Skin epidermis (tissue), 12 donors: Measurements from ENCODE around the gene MYORG.
A peak's percentile ranks its signal among the peaks of the same experiment; 100 is the strongest.
"Not testable (repeated sequence)": the region's sequence is repeated elsewhere in the genome, so short reads cannot be mapped to it uniquely, and the experiment has no call there.

Experiments used
- H3K27ac ChIP-seq, 21 experiments: fragments of 200-600 bp; sonication (generic) in 11 of 21; one replicate each; pipeline ENCODE4 v1.5.0; 2020; ENCODE audit warnings: mild to moderate bottlenecking in 3 of 21, inconsistent platforms in 2 of 21, moderate library complexity in 2 of 21
- H3K4me3 ChIP-seq, 7 experiments: fragments of 200-600 bp; sonication (generic) in 2 of 7; one replicate each; pipeline ENCODE4 v1.5.0; 2020; ENCODE audit warnings: inconsistent platforms in 2 of 7, mild to moderate bottlenecking in 2 of 7, moderate library complexity in 1 of 7

MYORG gene

GRCh38 chr9:34370970-34371880 lies 5.5 kb downstream of the MYORG start:
- Histone ChIP-seq H3K27ac (no peak overlapping the region), H3K4me3 (peak overlapping the region in 2 of 7 experiments; percentile 11 to 15)

GRCh38 chr9:34370335-34370969 lies 6.2 kb downstream of the MYORG start:
- Histone ChIP-seq H3K27ac (no peak overlapping the region), H3K4me3 (no peak overlapping the region)

GRCh38 chr9:34369636-34370035 lies 7.1 kb downstream of the MYORG start:
- Histone ChIP-seq H3K4me3 (no peak overlapping the region), H3K27ac (no peak overlapping the region)

GRCh38 chr9:34368796-34369195 lies 7.9 kb downstream of the MYORG start:
- H3K4me3 ChIP-seq, H3K27ac ChIP-seq: not testable (repeated sequence)

- not testable (repeated sequence) for H3K27ac ChIP-seq, H3K4me3 ChIP-seq
Observed at GRCh38 chr9:34367751-34368410, 8.8 kb downstream of the MYORG start.

- H3K4me3 ChIP-seq: no peak overlapping the region
Observed at GRCh38 chr9:34366365-34366764, 10.3 kb downstream of the MYORG start.

GRCh38 chr9:34365282-34365681 lies 11.4 kb downstream of the MYORG start:
- no peak overlapping the region for H3K27ac ChIP-seq

More at GRCh38 chr9:34366365-34366764, 10.3 kb downstream of the MYORG start:
- H3K27ac ChIP-seq: no peak overlapping the region

GRCh38 chr9:34363619-34364351 lies 12.9 kb downstream of the MYORG start:
- no peak overlapping the region for H3K4me3 ChIP-seq
- peak overlapping the region in 3 of 21 experiments; percentile 25 to 57 (median 45) for H3K27ac ChIP-seq

More at GRCh38 chr9:34365282-34365681, 11.4 kb downstream of the MYORG start:
- no peak overlapping the region for H3K4me3 ChIP-seq

- Histone ChIP-seq H3K27ac (no peak overlapping the region), H3K4me3 (no peak overlapping the region)
Observed at GRCh38 chr9:34362614-34363214, 14.0 kb downstream of the MYORG start.

- not testable (repeated sequence) for H3K4me3 ChIP-seq, H3K27ac ChIP-seq
Observed at GRCh38 chr9:34352957-34353356, 23.7 kb downstream of the MYORG start.

GRCh38 chr9:34352122-34352652 lies 24.5 kb downstream of the MYORG start:
- H3K4me3 ChIP-seq, H3K27ac ChIP-seq: not testable (repeated sequence)

GRCh38 chr9:34349324-34349723 lies 27.4 kb downstream of the MYORG start:
- Histone ChIP-seq H3K27ac (no peak overlapping the region), H3K4me3 (no peak overlapping the region)

- Histone ChIP-seq H3K27ac (no peak overlapping the region), H3K4me3 (no peak overlapping the region)
Observed at GRCh38 chr9:34347800-34348158, 28.9 kb downstream of the MYORG start.

GRCh38 chr9:34346873-34347799 lies 29.6 kb downstream of the MYORG start:
- no peak overlapping the region for H3K27ac ChIP-seq
- H3K4me3 ChIP-seq: no peak overlapping the region

GRCh38 chr9:34343605-34344004 lies 33.1 kb downstream of the MYORG start:
- peak overlapping the region in 3 of 21 experiments; percentile 10 to 16 (median 16) for H3K27ac ChIP-seq
- H3K4me3 ChIP-seq: no peak overlapping the region

GRCh38 chr9:34343090-34343489 lies 33.6 kb downstream of the MYORG start:
- Histone ChIP-seq H3K27ac (peak overlapping the region in 3 of 21 experiments; percentile 10 to 22 (median 20)), H3K4me3 (no peak overlapping the region)

- H3K27ac ChIP-seq: no peak overlapping the region
Observed at GRCh38 chr9:34341659-34342295, 34.9 kb downstream of the MYORG start.

More at GRCh38 chr9:34341659-34342295, 34.9 kb downstream of the MYORG start:
- H3K4me3 ChIP-seq: no peak overlapping the region
